HG03103 (cell line): ENCODE measurements around the gene NKIRAS2.
"Not testable (repeated sequence)": the region's sequence is repeated elsewhere in the genome, so short reads cannot be mapped to it uniquely, and the experiment has no call there.

Experiments
- ATAC-seq: cut with Tn5 transposase; IDR thresholded peaks from one replicate; pipeline ENCODE4 v1.9.1; 2021; ENCODE audit warnings: low read depth; ENCODE audit not compliant: unreplicated experiment

Gene NKIRAS2

DNA sequence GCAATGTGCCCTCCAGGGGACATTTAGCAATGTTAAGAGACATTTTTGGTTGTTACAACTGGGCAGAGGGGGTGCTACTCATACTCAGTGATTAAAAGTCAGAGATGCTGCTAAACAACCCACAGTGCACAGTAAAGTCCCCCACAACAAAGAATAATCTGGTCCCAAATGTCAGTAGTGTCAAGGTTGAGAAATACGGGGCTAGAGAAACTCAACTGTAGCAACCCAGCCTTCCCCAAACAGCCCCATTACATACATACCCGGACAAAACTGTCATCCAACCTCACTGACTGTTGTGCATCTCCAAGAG lies 23.1 kb upstream of the NKIRAS2 start:
- ATAC-seq, result no peak

DNA sequence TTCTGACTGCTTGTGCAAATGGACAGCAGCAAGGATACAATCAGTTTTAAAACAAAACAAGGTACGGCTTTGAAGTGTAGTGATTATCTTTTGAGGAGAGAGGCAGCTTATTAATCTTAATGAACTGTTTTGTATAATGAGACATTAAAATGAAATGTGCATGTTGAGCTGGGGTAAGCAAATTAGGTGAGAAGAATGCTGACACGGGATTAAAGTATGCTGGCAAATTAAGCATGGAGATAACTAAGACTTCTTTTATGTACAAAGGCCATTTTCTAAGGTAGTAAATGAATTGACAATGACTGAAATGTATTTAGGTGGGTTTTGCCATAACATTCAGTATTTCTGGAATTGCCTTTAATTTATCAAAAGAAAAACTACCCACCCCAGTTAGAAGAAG lies 21.4 kb upstream of the NKIRAS2 start:
- ATAC-seq, result no peak

DNA sequence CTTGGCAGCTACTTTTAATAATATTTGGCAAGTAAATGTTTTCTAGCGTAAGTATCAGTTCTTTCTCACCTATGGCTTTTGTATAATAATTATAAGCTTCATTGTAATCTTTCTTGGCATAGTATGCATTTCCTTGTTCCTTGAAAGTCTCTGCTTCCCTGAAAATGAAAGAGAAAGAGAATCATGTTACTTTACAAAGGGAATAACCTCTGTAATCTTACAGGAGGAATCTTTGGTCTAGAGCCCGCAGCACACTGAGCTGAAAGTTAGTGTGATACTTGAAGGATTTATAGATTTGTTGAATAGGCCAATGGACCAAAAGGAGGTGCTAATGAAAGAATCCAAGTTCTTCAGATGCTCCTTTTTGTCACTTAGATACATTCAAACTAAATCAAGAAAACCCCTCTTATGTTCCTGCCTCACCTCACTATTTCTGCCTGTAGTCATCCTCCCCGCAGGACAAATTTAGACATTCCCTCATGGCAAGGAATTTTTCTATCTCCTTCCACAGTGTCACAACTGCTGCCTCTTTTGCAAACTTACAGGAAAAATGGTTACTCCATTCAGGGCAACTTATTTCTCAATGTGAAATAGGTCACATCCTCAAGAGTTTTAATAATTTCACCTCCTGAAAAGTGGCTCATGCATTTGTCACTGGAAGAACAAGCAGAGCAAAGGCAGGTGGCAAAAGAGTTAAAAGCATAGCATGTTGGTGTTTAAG lies 19.3 kb upstream of the NKIRAS2 start:
- ATAC-seq, result no peak

DNA sequence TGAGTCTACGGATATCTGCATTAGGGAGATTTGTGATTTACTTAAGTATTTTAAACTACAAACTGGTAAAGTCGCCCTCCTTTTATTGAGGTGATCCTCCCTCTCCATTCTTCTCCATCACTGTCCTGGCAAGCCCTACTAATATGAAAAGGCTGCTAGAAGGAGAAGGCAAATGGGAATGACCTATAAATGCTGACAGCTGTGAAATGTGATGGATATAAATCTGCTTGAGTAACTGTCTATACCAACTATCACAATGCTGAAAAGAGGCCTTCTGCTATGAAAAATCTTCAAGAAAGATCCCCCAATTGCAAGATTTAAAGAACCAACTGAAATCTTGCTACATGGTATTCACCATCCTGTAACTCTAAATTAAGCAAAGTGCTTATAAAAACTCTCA lies 18.2 kb upstream of the NKIRAS2 start:
- no peak for ATAC-seq

DNA sequence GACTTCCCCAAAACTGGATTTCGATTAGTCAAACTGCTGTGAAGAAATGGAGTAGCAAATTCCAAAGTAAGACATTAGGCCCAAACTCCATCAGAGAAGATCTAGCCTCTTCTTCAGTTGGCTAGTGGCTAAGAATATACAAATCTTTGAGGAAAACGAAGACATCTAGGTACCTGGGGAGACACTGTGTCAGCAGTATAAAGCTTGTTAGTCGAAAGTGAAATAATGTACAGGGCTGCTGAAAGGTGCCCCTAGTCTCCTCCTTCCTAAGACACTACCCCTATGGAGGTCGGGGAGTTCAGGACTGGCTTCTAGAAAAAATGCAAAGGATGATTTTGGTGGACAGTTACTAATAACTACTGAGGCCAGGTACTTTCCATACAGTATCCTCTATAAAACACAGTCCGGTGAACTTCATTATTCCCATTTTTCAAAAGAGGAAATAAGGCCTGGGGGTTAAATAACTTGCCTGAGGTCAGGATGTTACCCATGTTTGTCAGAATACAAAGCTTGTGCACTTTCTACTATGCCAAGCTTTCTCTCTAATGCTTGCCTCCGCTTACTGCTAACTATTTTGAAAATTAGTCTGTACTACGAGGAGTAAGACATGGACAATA lies 17.6 kb upstream of the NKIRAS2 start:
- ATAC-seq, result no peak

DNA sequence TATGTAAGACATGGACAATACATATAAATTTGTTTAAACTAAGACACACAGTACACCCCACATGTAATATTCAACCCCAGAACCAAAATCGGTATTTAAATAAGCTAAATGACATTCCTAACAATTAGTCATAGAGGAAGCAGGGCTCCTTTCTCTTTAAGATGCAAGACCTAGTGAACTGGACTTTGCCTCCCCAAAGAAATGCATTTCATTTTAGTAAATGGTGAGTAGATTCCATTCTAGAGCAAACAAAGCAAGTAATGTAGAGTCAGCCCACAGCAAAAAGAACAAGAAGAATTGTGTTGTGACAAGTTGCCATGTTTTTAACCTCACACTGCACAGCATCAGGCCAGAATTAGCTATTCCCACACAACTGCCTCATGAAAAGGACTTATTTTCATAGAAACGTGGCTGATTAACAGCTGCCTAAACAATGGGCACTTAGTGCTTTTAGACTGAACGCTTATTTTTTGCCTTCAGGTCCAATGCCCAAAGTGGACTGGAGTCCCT lies 17.0 kb upstream of the NKIRAS2 start:
- ATAC-seq, result no peak

DNA sequence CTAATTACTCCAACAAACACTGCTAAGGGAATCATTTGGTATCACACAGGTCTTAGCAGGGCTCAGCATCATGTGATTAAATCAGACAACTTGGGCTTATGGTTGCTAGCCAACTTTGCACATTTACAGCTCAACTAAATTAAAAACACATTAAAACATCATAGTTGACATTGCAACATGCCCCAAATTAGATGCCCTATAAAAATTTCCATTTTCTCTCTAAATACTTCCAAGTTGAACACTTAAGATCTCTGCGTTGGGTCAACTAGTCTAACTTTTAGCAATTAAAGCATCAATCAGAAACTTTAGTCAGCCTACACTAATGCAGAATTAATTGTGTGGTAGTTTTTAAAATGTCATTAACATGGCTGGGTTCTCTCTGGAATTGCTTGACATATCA lies 14.7 kb upstream of the NKIRAS2 start:
- no peak for ATAC-seq

DNA sequence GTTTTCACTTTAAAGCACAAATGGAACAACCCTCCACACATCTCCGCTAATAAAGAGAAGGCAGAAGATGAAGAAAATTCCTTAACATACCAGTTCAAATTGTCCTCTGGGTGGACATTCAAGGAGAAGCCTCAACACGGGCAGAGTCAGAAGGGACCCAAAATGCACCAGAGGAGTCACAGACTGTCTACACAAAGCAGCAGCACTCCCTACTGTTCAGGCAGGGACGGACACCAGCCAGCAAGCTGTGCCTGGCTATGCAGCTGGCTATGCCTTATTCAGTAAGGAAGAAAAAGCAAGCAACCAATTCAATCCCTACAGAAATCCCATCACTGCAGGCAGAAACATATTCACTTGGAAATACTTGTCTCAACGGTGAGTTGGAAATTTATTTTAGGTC lies 10.7 kb upstream of the NKIRAS2 start:
- ATAC-seq, result no peak

DNA sequence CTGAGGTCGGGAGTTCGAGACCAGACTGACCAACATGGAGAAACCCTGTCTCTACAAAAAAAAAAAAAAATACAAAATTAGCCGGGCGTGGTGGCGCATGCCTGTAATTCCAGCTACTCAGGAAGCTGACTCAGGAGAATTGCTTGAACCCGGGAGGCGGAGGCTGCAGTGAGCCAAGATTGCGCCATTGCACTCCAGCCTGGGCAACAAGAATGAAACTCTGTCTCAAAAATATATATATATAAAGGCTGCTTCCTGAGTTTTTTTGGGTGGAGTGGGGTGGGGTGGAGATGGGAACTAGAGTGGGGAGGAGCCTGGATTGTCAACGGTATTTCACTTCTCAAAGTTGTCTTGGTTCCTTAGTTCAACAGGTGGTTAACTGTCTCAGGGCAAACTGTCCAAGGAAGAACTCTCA lies 9.6 kb upstream of the NKIRAS2 start:
- ATAC-seq, result not testable (repeated sequence)

DNA sequence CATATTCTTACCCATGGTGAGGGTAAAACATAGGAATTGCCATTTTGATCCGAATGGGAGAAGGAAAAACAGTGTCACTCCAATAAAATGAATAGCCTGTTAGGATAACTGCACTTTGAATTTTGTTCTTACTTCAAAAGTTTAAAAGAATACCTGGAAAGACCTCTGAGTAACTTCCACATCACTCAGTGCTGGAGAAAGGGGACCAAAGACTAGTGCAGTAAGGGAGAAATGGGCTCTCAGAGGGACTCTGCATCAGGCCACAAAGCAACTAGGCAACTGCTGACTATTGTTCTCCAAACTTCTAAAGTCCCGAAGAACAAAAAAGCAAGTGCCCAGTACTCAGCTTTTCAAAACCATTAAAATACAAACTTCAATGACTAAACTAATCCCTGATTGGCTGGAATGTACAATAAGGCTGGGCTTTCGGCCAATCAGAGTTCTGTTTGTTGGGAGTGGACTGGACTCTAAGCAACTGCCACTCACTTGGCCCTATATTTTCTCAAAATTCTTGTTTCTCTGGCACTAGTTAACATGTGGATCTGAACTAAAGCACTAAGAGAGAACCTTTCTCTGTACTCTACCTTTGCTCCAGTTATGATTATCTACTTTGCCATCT lies 8.9 kb upstream of the NKIRAS2 start:
- no peak for ATAC-seq

DNA sequence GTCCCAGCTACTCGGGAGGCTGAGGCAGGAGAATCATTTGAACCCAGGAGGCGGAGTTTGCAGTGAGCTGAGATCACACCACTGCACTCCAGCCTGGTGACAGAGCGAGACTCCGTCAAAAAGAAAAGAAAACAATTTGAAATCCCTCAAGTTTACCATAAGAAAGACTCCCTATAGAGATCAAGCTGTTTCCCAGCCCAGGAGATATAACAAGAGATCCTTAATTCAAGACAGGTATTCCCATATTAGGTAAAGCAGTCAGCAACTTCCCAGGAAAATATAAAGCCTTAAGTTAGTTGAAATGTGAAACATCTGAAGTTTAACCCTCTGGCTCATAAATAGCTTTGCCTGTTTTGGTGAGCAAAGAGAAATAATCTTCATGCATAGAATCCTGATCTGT lies 7.5 kb upstream of the NKIRAS2 start:
- ATAC-seq, result not testable (repeated sequence)

DNA sequence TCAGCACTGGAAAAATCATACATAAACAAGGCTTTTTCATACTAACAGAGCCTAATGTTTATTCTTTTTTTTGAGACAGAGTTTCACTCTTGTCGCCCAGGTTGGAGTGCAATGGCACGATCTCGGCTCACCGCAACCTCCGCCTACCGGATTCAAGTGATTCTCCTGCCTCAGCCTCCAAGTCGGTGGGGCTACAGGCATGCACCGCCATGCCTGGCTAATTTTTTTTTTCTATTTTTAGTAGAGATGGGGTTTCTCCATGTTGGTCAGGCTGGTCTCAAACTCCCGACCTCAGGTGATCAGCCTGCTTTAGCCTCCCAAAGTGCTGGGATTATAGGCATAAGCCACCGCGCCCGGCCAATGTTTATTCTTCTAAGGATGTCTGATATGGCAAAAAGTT lies 6.2 kb upstream of the NKIRAS2 start:
- ATAC-seq, result not testable (repeated sequence)

DNA sequence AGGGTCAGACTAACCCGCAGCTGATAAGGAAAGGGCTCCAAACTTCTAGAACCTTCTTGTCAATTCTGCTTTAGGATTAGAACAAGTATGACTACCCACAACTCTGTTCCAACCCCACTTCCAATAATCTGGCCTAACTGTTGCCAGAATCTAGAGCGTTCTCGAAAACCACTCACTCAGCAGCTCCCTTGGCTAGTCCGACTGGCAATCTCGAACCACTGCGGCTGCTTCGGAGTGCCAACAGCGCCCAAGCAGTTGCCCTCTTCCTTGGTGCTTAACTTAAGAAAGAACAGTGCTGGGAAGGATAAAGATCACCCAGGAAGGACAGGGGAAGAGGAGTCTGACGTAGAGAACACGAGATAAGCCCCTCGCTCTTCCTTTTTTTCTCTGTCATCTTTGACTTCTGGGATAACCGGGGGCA lies 3.5 kb upstream of the NKIRAS2 start:
- ATAC-seq, result no peak

DNA sequence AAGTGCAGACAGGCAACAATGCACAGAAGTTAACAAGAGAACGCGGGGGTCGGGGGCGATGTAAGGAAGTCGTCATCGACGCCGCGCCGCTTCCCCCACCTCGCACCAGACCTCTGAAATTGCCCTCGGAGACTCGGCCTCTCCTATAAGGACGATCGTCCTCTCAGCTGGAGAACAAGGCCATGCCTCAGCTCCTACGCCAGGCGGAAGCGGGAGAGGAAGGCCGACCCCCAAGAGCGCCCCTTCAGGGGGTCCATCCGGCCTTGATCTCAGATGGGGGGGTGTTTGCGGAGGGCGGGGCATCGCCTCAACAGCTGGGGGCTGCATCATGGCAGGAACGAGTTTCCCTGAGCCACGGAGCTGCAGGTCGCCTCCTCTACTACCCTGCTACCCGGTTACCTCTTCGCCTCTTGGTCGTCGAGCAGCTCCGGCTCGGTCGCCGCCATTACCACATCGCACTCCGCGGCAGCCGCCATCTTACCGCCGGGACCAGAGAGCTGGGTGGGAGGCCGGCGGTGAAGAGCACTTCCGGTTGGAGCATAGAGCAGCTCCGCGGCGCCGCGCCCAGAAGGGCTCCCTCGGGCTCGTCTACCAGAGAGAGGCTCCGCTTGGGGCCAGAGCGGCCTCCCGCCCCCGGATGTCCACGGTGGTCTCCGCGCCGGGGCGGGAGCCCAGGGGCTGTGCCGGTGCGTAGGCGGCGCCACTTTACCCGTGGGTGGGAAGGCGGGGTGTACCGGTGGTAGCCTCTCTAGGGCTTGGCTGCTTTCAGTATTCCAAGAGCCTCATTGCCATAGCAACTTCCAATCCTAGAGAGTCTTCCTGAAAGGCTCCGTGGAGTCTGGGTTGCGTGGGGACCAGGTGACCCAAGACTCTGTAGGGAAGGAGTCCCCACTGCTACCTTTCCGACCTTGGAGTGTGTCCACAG lies 2.7 kb upstream of the NKIRAS2 start, which contains the start of gene DNAJC7:
Gene DNAJC7, minus strand, starts transcription at position 499 of the 925 bp plus-strand sequence. Its CDS starts 23 bp downstream, at position 476.
- ATAC-seq, result peak; percentile 63

DNA sequence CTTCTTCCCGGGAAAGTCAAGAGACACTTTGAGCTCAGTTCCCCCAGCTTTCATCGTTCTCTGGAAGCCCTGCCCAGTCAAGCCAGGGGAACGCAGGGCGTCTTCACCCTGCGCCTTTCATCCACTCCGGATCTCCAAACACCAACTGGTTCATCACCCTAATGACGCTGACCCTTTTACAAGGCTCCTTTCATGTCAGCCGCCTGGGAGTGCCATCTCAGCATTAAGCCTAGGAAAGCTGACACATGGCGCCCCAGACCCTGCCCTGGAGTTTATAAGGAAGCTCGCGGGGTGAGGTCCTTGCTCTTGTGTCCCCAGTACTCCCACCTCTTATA lies 2.1 kb upstream of the NKIRAS2 start:
- ATAC-seq, result no peak

DNA sequence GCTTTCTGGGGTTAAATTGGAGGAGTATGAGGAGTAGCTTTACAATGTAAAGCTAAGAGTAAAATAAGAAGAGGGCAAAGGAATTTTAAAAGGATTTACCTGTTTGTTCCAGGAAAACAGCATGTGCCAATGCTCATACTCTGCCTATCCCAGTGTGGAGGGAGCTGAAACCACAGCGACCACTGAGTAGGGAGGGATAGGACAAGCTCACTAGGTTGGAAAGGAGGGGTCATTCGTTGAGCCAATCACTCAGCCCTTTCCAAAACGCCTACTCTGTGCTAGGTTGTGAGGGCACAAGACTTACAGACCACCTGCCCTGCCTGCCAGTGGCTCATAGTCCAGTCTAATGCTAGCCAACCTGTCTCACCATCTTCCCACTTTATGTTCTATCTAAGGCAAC lies 1.6 kb upstream of the NKIRAS2 start:
- no peak for ATAC-seq

DNA sequence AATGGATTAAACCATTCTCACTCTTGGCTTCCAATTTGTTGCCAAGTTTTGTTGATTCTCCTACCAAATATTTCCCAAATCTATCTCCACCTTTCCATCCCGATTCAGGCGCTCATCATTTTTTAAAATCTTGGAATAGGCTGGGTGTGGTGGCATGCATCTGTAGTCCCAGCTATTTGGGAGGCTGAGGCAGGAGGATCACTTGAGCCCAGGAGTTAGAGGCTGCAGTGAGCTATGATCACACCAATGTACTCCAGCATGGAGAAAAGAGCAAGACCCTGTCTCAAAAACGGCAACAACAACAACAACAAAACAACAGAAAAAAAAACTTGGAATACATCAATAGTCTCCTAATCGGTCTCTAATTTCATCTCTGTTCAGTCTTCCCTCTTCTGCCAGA lies 902 bp upstream of the NKIRAS2 start:
- no peak for ATAC-seq

DNA sequence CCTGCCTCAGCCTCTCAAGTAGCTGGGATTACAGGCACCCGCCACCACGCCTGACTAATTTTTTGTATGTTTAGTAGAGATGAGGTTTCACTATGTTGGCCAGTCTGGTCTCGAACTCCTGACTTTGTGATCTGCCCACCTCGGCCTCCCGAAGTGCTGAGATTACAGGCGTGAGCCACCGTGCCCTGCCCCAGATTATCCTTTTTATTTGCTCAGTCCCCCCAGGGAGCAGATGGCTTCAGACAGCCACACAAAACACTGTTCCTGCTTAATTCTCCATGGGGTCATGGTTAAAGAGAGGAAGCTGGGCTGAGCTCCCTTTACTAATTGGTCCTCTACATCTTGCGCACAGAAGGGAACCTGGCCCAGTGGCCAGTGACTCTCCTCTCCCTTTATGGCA lies 955 bp downstream of the NKIRAS2 start:
- ATAC-seq, result not testable (repeated sequence)

DNA sequence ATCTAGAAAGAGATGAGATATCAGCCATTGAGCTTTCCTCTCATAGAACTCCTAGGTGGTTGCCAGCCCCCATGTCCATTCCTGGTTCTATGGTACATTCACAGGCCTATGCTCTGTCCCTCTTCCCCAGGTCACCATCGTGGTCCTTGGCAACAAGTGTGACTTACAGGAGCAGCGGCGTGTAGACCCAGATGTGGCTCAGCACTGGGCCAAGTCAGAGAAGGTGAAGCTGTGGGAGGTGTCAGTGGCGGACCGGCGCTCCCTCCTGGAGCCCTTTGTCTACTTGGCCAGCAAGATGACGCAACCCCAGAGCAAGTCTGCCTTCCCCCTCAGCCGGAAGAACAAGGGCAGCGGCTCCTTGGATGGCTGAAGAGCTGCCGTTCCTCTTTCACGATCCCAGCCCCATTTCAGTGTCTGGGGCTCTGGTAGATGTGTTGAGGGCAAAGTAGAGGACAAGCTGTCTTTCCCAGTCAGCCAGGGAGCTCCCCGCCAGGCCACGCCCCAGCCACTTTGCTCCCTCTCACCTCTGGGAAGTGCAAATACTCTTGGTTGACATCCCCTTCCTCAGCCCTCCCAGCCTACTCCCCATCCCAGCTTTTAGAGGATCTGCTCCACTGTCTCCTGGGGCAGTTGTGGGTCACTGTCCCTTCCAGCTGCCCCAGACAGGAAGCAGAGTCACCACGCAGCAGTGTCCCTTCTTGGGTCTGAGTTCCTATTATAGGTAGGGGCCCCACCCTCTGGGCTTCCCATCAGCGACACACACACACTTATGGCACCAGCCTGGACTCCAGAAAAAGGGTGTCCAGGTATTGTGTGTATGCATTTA lies 3.8 kb downstream of the NKIRAS2 start:
- no peak for ATAC-seq

DNA sequence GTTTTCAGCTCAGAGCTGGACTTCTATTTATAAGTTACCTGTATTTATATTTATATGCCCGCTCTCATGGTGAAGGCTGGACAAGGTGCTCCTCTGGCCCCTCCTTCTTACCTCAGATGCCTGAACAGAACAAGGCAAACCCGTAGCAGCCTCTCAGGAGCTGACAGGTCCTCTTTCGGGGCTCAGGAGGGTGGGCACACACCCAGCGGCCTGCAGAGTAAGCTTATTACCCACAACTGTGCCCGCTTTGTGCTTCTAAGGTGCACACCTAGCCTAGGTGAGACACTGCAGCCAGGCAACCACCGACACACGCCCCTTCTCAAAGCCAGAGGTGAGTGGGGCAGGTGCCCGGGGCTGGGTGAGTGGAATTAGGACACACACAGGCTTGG lies 5.3 kb downstream of the NKIRAS2 start:
- ATAC-seq, result no peak
